Suprapubic skin (tissue), 4 donors: Measurements from ENCODE around the gene CBFA2T2.
"Not testable (repeated sequence)": the region's sequence is repeated elsewhere in the genome, so short reads cannot be mapped to it uniquely, and the experiment has no call there.

Experiments used
- EP300 ChIP-seq: sonication (generic); formaldehyde crosslinking; IDR thresholded peaks from one replicate; pipeline ENCODE4 v1.6.1; 2017; ENCODE audit warnings: antibody characterized with exemption
- POLR2A ChIP-seq, 2 donors: fragments of 450-650 bp; IDR thresholded peaks; one replicate each; pipeline ENCODE4 v1.6.1; 2017; ENCODE audit warnings: antibody characterized with exemption in 2 of 2, mild to moderate bottlenecking in 2 of 2, moderate library complexity in 2 of 2
- POLR2AphosphoS5 ChIP-seq, 3 donors: sonication (generic); formaldehyde crosslinking; IDR thresholded peaks; one replicate each; pipeline ENCODE4 v1.6.1; 2017; ENCODE audit warnings: antibody characterized with exemption in 3 of 3
- TF ChIP-seq, protein P1 (sequence below), 2 donors: fragments of 200-600 bp in 1 of 2; fragments of 450-650 bp in 1 of 2; sonication (generic) in 1 of 2; IDR thresholded peaks; one replicate each; pipeline ENCODE4 v1.5.1; 2016 to 2019; ENCODE audit warnings: antibody characterized with exemption in 2 of 2, mild to moderate bottlenecking in 1 of 2, moderate library complexity in 1 of 2

GRCh38 chr20:33440562-33440961, 49.3 kb upstream of the CBFA2T2 start:
- TF ChIP-seq, protein P1, sequence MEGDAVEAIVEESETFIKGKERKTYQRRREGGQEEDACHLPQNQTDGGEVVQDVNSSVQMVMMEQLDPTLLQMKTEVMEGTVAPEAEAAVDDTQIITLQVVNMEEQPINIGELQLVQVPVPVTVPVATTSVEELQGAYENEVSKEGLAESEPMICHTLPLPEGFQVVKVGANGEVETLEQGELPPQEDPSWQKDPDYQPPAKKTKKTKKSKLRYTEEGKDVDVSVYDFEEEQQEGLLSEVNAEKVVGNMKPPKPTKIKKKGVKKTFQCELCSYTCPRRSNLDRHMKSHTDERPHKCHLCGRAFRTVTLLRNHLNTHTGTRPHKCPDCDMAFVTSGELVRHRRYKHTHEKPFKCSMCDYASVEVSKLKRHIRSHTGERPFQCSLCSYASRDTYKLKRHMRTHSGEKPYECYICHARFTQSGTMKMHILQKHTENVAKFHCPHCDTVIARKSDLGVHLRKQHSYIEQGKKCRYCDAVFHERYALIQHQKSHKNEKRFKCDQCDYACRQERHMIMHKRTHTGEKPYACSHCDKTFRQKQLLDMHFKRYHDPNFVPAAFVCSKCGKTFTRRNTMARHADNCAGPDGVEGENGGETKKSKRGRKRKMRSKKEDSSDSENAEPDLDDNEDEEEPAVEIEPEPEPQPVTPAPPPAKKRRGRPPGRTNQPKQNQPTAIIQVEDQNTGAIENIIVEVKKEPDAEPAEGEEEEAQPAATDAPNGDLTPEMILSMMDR (IDR thresholded peaks at IDR 0.05) = not testable (repeated sequence)
- not testable (repeated sequence) for TF ChIP-seq POLR2A (IDR thresholded peaks at IDR 0.05); POLR2AphosphoS5 (IDR thresholded peaks at IDR 0.05); EP300
